Ishikawa (cell line): ENCODE data around the gene TMEM184C.
A peak's percentile ranks its signal among the peaks of the same experiment; 100 is the strongest.

Experiments
- CEBPB ChIP-seq: IDR thresholded peaks from 2 replicates; pipeline ENCODE4 v1.6.1; 2012
- CREB1 ChIP-seq: IDR thresholded peaks from 2 replicates; pipeline ENCODE4 v1.6.1; 2012; ENCODE audit warnings: low read depth
- EGR1 ChIP-seq: IDR thresholded peaks from 2 replicates; pipeline ENCODE4 v1.6.1; 2012
- EP300 ChIP-seq: IDR thresholded peaks from 2 replicates; pipeline ENCODE4 v1.6.1; 2012; ENCODE audit warnings: borderline replicate concordance
- FOXM1 ChIP-seq: IDR thresholded peaks from 2 replicates; pipeline ENCODE4 v1.6.1; 2012; ENCODE audit warnings: low read depth, borderline replicate concordance
- NFIC ChIP-seq: IDR thresholded peaks from 2 replicates; pipeline ENCODE4 v1.6.1; 2012
- RAD21 ChIP-seq: IDR thresholded peaks from 2 replicates; pipeline ENCODE4 v1.6.1; 2012; ENCODE audit warnings: low read depth
- TAF1 ChIP-seq: IDR thresholded peaks from 2 replicates; pipeline ENCODE4 v1.6.1; 2012; ENCODE audit warnings: low read depth, mild to moderate bottlenecking
- TCF12 ChIP-seq: IDR thresholded peaks from 2 replicates; pipeline ENCODE4 v1.6.1; 2012; ENCODE audit warnings: low read depth
- TEAD4 ChIP-seq: IDR thresholded peaks from 2 replicates; pipeline ENCODE4 v1.6.1; 2012
- USF1 ChIP-seq: IDR thresholded peaks from 2 replicates; pipeline ENCODE4 v1.6.1; 2012
- YY1 ChIP-seq: IDR thresholded peaks from 2 replicates; pipeline ENCODE4 v1.6.1; 2012; ENCODE audit warnings: low read depth
- ZBTB7A ChIP-seq: IDR thresholded peaks from 2 replicates; pipeline ENCODE4 v1.6.1; 2012; ENCODE audit warnings: low read depth
- TF ChIP-seq, protein P1 (sequence below): IDR thresholded peaks from 2 replicates; pipeline ENCODE4 v1.6.1; 2012
- TF ChIP-seq, protein P2 (sequence below): IDR thresholded peaks from 2 replicates; pipeline ENCODE4 v1.6.1; 2012; ENCODE audit warnings: low read depth, mild to moderate bottlenecking

The TMEM184C gene

DNA sequence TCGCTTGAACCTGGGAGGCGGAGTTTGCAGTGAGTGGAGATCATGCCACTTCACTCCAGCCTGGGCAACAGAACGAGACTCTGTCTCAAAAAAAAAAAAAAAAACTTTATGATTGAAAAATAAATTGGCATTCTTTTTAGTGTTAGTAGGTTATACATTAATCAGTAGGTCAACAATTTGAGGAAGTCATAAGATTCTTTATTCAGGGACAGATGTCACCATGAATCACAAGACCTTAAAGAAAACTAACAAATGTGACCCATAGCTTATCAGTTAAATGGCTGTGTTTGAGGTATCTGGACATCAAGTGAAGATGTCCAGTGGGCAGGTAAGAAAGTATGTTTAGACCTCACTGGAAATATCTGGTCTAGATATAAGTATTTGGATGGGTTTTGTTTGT, 76.0 kb downstream of the TMEM184C start:
- TF ChIP-seq EP300 (no peak), RAD21 (no peak)

- TF ChIP-seq TAF1 (no peak), FOXM1 (no peak), TEAD4 (no peak), USF1 (no peak), EP300 (no peak), CREB1 (no peak), YY1 (no peak), EGR1 (no peak), TCF12 (no peak), ZBTB7A (no peak), RAD21 (no peak), CEBPB (no peak), NFIC (no peak)
- TF ChIP-seq, protein P1, sequence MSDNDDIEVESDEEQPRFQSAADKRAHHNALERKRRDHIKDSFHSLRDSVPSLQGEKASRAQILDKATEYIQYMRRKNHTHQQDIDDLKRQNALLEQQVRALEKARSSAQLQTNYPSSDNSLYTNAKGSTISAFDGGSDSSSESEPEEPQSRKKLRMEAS = no peak
- TF ChIP-seq, protein P2, sequence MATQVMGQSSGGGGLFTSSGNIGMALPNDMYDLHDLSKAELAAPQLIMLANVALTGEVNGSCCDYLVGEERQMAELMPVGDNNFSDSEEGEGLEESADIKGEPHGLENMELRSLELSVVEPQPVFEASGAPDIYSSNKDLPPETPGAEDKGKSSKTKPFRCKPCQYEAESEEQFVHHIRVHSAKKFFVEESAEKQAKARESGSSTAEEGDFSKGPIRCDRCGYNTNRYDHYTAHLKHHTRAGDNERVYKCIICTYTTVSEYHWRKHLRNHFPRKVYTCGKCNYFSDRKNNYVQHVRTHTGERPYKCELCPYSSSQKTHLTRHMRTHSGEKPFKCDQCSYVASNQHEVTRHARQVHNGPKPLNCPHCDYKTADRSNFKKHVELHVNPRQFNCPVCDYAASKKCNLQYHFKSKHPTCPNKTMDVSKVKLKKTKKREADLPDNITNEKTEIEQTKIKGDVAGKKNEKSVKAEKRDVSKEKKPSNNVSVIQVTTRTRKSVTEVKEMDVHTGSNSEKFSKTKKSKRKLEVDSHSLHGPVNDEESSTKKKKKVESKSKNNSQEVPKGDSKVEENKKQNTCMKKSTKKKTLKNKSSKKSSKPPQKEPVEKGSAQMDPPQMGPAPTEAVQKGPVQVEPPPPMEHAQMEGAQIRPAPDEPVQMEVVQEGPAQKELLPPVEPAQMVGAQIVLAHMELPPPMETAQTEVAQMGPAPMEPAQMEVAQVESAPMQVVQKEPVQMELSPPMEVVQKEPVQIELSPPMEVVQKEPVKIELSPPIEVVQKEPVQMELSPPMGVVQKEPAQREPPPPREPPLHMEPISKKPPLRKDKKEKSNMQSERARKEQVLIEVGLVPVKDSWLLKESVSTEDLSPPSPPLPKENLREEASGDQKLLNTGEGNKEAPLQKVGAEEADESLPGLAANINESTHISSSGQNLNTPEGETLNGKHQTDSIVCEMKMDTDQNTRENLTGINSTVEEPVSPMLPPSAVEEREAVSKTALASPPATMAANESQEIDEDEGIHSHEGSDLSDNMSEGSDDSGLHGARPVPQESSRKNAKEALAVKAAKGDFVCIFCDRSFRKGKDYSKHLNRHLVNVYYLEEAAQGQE = no peak
These were observed 79.7 kb downstream of the TMEM184C start for GRCh38 chr4:147696866-147697265.

- TF ChIP-seq, protein P2 = no peak
- TF ChIP-seq RAD21 = no peak
- no peak for TF ChIP-seq CREB1
- no peak for TF ChIP-seq NFIC
- no peak for TF ChIP-seq EGR1
- TF ChIP-seq CEBPB = no peak
These were observed 87.6 kb downstream of the TMEM184C start for GRCh38 chr4:147704846-147705245.

GRCh38 chr4:147707892-147708672, 90.9 kb downstream of the TMEM184C start:
- TF ChIP-seq RAD21 (peak; percentile 91), USF1 (no peak)

- TF ChIP-seq, protein P1 = no peak
These were observed 92.8 kb downstream of the TMEM184C start for GRCh38 chr4:147709999-147710398.

GRCh38 chr4:147714575-147715401, 97.6 kb downstream of the TMEM184C start:
- no peak for TF ChIP-seq FOXM1
- no peak for TF ChIP-seq YY1
- no peak for TF ChIP-seq TEAD4
- TF ChIP-seq, protein P2 = no peak
- TF ChIP-seq, protein P1 = no peak
